ENCODE measurements around the gene TDRD12. TPM values are rescaled to one million over a fixed set of nuclear protein-coding genes. Genes with fewer than 3 reads are reported as not detected.

TDRD12 gene
- total and polyA plus RNA-seq, 2 experiments from 2014 or later, result 0.68 to 2.8 TPM

- TF ChIP-seq ETS1 (IDR thresholded peaks at IDR 0.05), result no peak
- TF ChIP-seq STAT1 (IDR thresholded peaks at IDR 0.05; ENCODE audit: unreplicated experiment), result no peak
- no peak for TF ChIP-seq JUNB (IDR thresholded peaks at IDR 0.05; ENCODE audit: unreplicated experiment)
- TF ChIP-seq CREB1 (CRISPR knock-in tag; IDR thresholded peaks at IDR 0.05; ENCODE audit: low read depth), result no peak
- no peak for TF ChIP-seq ZNF114 (CRISPR knock-in tag; IDR thresholded peaks at IDR 0.05)
- TF ChIP-seq CTCF (conservative IDR thresholded peaks at IDR 0.05; ENCODE audit: low read depth in 2 of 2), result no peak
- TF ChIP-seq EZH2phosphoT487 (IDR thresholded peaks at IDR 0.05; ENCODE audit: unreplicated experiment), result no peak
- no peak for TF ChIP-seq POLR2AphosphoS5 (IDR thresholded peaks at IDR 0.05; ENCODE audit: low read depth)
- no peak for TF ChIP-seq REST (IDR thresholded peaks at IDR 0.05; ENCODE audit: unreplicated experiment)
- TF ChIP-seq EZH2 (IDR thresholded peaks at IDR 0.05; ENCODE audit: low read depth, unreplicated experiment), result no peak
These were observed 143.7 kb downstream of the TDRD12 start (continued) for GRCh38 chr19:32863301-32863700.

- Mint-ChIP-seq H3K4me1 (no peaks in the 10 kb centered on the region), H3K27ac (no peak overlapping the region)
- no peak for ATAC-seq
- TF ChIP-seq NANOG (IDR thresholded peaks at IDR 0.05; ENCODE audit: borderline replicate concordance) (no peak), ZNF114 (CRISPR knock-in tag; IDR thresholded peaks at IDR 0.05) (no peak), EZH2phosphoT487 (IDR thresholded peaks at IDR 0.05; ENCODE audit: unreplicated experiment) (no peak), STAT1 (IDR thresholded peaks at IDR 0.05; ENCODE audit: unreplicated experiment) (no peak), CREB1 (CRISPR knock-in tag; IDR thresholded peaks at IDR 0.05; ENCODE audit: low read depth) (no peak), JUNB (IDR thresholded peaks at IDR 0.05; ENCODE audit: unreplicated experiment) (no peak), ZNF331 (CRISPR knock-in tag; IDR thresholded peaks at IDR 0.05; ENCODE audit: low read depth) (no peak), CTCF (conservative IDR thresholded peaks at IDR 0.05; ENCODE audit: low read depth in 2 of 2) (no peak), EZH2 (IDR thresholded peaks at IDR 0.05; ENCODE audit: low read depth, unreplicated experiment) (no peak), POLR2AphosphoS5 (IDR thresholded peaks at IDR 0.05; ENCODE audit: low read depth) (no peak), REST (IDR thresholded peaks at IDR 0.05; ENCODE audit: unreplicated experiment) (no peak), ETS1 (IDR thresholded peaks at IDR 0.05) (no peak)
These were observed 144.3 kb downstream of the TDRD12 start for GRCh38 chr19:32863841-32864240.

More at GRCh38 chr19:32863841-32864240, 144.3 kb downstream of the TDRD12 start:
- Histone ChIP-seq H4K20me1 (replicated peaks; ENCODE audit: insufficient read depth) (no peaks in the 10 kb centered on the region), H3K4me3 (no peak overlapping the region), H3K27me3 (ENCODE audit: insufficient read depth) (no peaks in the 10 kb centered on the region), H3K9me2 (ENCODE audit: insufficient read depth) (no peaks in the 10 kb centered on the region), H2AFZ (no peak overlapping the region), H3K27ac (ENCODE audit: low read depth) (no peak overlapping the region), H3K4me1 (ENCODE audit: insufficient read depth) (no peaks in the 10 kb centered on the region), H3K79me2 (replicated peaks; ENCODE audit: insufficient read depth) (no peaks in the 10 kb centered on the region), H3K4me2 (no peak overlapping the region), H3K36me3 (ENCODE audit: insufficient read depth) (no peaks in the 10 kb centered on the region), H3F3A (replicated peaks; ENCODE audit: low read depth) (no peaks in the 10 kb centered on the region)
- H3K9me3 Mint-ChIP-seq, result no peaks in the 10 kb centered on the region; the same call in 2 of the 3 replicates
- H3K36me3 Mint-ChIP-seq (ENCODE audit: low read depth), result no peaks in the 10 kb centered on the region
- DNase-seq (ENCODE audit: low spot score), result no peak
- no peak overlapping the region for H3K4me3 Mint-ChIP-seq
- peaks cover 1% of the 10 kb centered on the region for H3K27me3 Mint-ChIP-seq (ENCODE audit: insufficient read depth, low read depth, poor library complexity)
